Psoas muscle (tissue), 8 donors: Measurements from ENCODE around the gene CYP27B1. TPM values are rescaled to one million over a fixed set of nuclear protein-coding genes. Genes with fewer than 3 reads are reported as not detected.

Experiments
- ATAC-seq, 4 donors: fragments of 200-7000 bp; cut with Tn5 transposase; one replicate each; pipeline ENCODE4 v1.9.1; 2020; ENCODE audit warnings: moderate library complexity in 3 of 4, mild to moderate bottlenecking in 2 of 4
- DNase-seq, 2 donors: peaks; one replicate each; pipeline ENCODE4 v3.0.0-alpha.2; 2020
- H3K27ac ChIP-seq: fragments of 200-600 bp; one replicate; pipeline ENCODE4 v1.8.0; 2022
- H3K27me3 ChIP-seq, 3 donors: fragments of 200-600 bp in 1 of 3; one replicate each; pipeline versions ENCODE4 v1.6.1 to v1.8.0; 2013 to 2022; ENCODE audit warnings: low read length in 2 of 3, mild to moderate bottlenecking in 2 of 3, moderate library complexity in 1 of 3; ENCODE audit not compliant: insufficient read depth in 3 of 3
- H3K36me3 ChIP-seq, 2 donors: fragments of 200-600 bp in 1 of 2; one replicate each; pipeline versions ENCODE4 v1.6.1 to v1.8.0; 2013 to 2022; ENCODE audit warnings: low read depth in 1 of 2, mild to moderate bottlenecking in 1 of 2, moderate library complexity in 1 of 2; ENCODE audit not compliant: insufficient read depth in 1 of 2
- H3K4me1 ChIP-seq: fragments of 200-600 bp; one replicate; pipeline ENCODE4 v1.8.0; 2022
- H3K4me3 ChIP-seq: fragments of 200-600 bp; one replicate; pipeline ENCODE4 v1.8.0; 2022; ENCODE audit warnings: mild to moderate bottlenecking
- H3K9me3 ChIP-seq: fragments of 200-600 bp; one replicate; pipeline ENCODE4 v1.8.0; 2022
- WGBS, 3 donors: extraction: QIAGEN DNeasy Blood & Tissue Kit; methylation state at CpG; one replicate each; pipeline versions ENCODE4 v1.1.6 to v1.1.7; 2013; 5-methylcytosine and 5-hydroxymethylcytosine counted together
- intact Hi-C, 2 donors: fragments of 100-400 bp; cut with DNase I; formaldehyde crosslinking; loops; one replicate each; pipeline versions ENCODE4 v1.11.0 to v1.14.2; 2022
- polyA plus RNA-seq, 3 donors: library from polyadenylated mRNA; stranded (reverse); fragments of 200-250 nt; gene quantifications; one replicate each; pipeline ENCODE4 v1.2.3, GENCODE V29; 2013
- total RNA-seq, 4 donors: library from RNA; stranded (reverse); fragmentation: NEBNext Ultra II Directional in 2 of 4; extraction: Animal tissue kit (Norgen Biotek cat#: 25700) in 2 of 4; gene quantifications; one replicate each; pipeline versions ENCODE4 v1.2.1 to v1.2.4, GENCODE V29; 2021 to 2023
- TF ChIP-seq, protein P1 (sequence below): fragments of 200-600 bp; IDR thresholded peaks from one replicate; pipeline ENCODE4 v1.8.0; 2022; ENCODE audit warnings: antibody characterized with exemption
- donor health status: healthy with polysubstance abuse.
- donor health status: DM: no; HTN: no; CAD: no; lungs with moderate emphysema.
- donor health status: Bipolar disorder and iron deficiency.
- donor health status: healthy.
- donor health status: DM: yes; HTN: yes; CAD: no.
- donor health status: DM: no; HTN: no; CAD: no.
- donor health status: DM: no; HTN: no; CAD: no.
- donor health status: DM: yes; HTN: yes; CAD: no.

Gene CYP27B1
- total and polyA plus RNA-seq, 7 donors, result 0.06 to 0.54 (median 0.42) TPM; not detected in 2

DNA sequence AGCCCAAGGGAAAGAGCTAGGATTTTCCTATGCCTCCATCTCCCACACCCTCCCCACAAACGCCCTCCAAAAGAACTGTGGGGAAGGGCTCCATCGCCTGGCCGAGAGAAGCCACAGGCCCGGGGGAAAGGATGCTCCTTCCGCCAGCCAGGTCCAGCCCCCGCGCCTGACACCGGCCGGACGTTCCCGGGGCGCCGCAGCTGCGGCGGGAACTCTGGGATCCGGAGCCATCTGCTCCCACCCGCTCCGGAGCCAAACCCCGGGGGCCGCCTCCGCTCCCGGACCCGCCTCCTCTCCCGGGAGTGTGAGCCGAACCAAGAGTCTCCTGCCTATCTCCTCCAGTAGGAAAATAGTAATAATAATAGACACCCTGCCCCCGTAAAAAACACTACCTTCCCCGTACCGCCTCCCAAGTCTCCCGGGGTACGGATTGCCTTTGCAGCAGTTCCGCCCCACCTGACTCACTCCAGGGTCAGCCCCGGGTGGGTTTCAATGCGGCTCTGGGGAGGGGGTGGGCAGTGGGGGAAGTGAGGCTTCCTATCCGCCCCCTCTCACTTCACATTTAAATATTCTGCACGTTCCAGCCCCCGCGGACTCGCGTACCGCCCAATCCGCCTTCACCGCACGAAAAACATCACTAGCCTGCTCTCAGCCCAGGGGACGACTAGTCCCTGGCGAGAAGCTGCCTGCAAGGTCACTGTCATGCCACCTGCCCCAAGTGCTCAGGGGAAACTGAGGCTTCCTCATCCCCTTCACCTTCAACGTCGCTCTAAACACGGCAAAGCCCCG lies 30.7 kb downstream of the CYP27B1 start:
- 3 to 10% (median 8%) methylated on average over 49 of the region's 49 CpGs for WGBS, 3 donors
- no peak overlapping the region for H3K27ac ChIP-seq
- ATAC-seq (peak; percentile 17 to 58 (median 28)), DNase-seq (no peak)
- H3K4me1 ChIP-seq, result peaks cover 25% of the 10 kb centered on the region
- peak overlapping the region; percentile 65 for H3K4me3 ChIP-seq
- intact Hi-C loops, result no loop called here
- TF ChIP-seq, protein P1, sequence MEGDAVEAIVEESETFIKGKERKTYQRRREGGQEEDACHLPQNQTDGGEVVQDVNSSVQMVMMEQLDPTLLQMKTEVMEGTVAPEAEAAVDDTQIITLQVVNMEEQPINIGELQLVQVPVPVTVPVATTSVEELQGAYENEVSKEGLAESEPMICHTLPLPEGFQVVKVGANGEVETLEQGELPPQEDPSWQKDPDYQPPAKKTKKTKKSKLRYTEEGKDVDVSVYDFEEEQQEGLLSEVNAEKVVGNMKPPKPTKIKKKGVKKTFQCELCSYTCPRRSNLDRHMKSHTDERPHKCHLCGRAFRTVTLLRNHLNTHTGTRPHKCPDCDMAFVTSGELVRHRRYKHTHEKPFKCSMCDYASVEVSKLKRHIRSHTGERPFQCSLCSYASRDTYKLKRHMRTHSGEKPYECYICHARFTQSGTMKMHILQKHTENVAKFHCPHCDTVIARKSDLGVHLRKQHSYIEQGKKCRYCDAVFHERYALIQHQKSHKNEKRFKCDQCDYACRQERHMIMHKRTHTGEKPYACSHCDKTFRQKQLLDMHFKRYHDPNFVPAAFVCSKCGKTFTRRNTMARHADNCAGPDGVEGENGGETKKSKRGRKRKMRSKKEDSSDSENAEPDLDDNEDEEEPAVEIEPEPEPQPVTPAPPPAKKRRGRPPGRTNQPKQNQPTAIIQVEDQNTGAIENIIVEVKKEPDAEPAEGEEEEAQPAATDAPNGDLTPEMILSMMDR, result no peak
- H3K36me3 ChIP-seq, result no peaks in the 10 kb centered on the region
- no peaks in the 10 kb centered on the region for H3K9me3 ChIP-seq
- peaks cover 0 to 65% (median 22%) of the 10 kb centered on the region in 3 donors for H3K27me3 ChIP-seq

- peak in 2 of 4 donors; percentile 29 to 35 for ATAC-seq
Measured at GRCh38 chr12:57735198-57735855, 31.6 kb downstream of the CYP27B1 start.

GRCh38 chr12:57734591-57734990 lies 32.3 kb downstream of the CYP27B1 start:
- intact Hi-C loops, result no loop called here
- TF ChIP-seq, protein P1, result no peak
- H3K27ac ChIP-seq, result no peak overlapping the region
- peaks cover 0 to 58% (median 24%) of the 10 kb centered on the region in 3 donors for H3K27me3 ChIP-seq
- no peaks in the 10 kb centered on the region for H3K9me3 ChIP-seq
- ATAC-seq (no peak), DNase-seq (no peak)
- WGBS, 3 donors, result 79 to 84% (median 82%) methylated on average over 4 of the region's 4 CpGs
- peaks cover 25% of the 10 kb centered on the region for H3K4me1 ChIP-seq
- no peaks in the 10 kb centered on the region for H3K36me3 ChIP-seq
- H3K4me3 ChIP-seq, result no peak overlapping the region

More at GRCh38 chr12:57735198-57735855, 31.6 kb downstream of the CYP27B1 start:
- no peaks in the 10 kb centered on the region for H3K36me3 ChIP-seq
- H3K9me3 ChIP-seq, result no peaks in the 10 kb centered on the region
- DNase-seq, result no peak
- H3K27ac ChIP-seq, result no peak overlapping the region
- H3K4me1 ChIP-seq, result peaks cover 25% of the 10 kb centered on the region
- H3K27me3 ChIP-seq, result peaks cover 0 to 62% (median 24%) of the 10 kb centered on the region in 3 donors
- peak overlapping the region; percentile 65 for H3K4me3 ChIP-seq
- intact Hi-C loops, result no loop called here
- TF ChIP-seq, protein P1, result no peak
- WGBS, 3 donors, result 19 to 26% (median 21%) methylated on average over 7 to 8 of the region's 8 CpGs

GRCh38 chr12:57733928-57734327 lies 33.0 kb downstream of the CYP27B1 start:
- peaks cover 25% of the 10 kb centered on the region for H3K4me1 ChIP-seq
- no peaks in the 10 kb centered on the region for H3K36me3 ChIP-seq
- H3K27me3 ChIP-seq, result peaks cover 0 to 51% (median 22%) of the 10 kb centered on the region in 3 donors
- WGBS, 3 donors, result 73 to 86% (median 82%) methylated on average over 6 of the region's 6 CpGs
- no peaks in the 10 kb centered on the region for H3K9me3 ChIP-seq
- no peak overlapping the region for H3K4me3 ChIP-seq
- DNase-seq (no peak), ATAC-seq (no peak)
- TF ChIP-seq, protein P1, result no peak
- no peak overlapping the region for H3K27ac ChIP-seq
- intact Hi-C loops, result no loop called here
